Suprapubic skin (tissue), 4 donors: ENCODE data around the gene GALM.

ENCODE experiments used
- EP300 ChIP-seq: sonication (generic); formaldehyde crosslinking; IDR thresholded peaks from one replicate; pipeline ENCODE4 v1.6.1; 2017; ENCODE audit warnings: antibody characterized with exemption
- POLR2A ChIP-seq, 2 donors: fragments of 450-650 bp; IDR thresholded peaks; one replicate each; pipeline ENCODE4 v1.6.1; 2017; ENCODE audit warnings: antibody characterized with exemption in 2 of 2, mild to moderate bottlenecking in 2 of 2, moderate library complexity in 2 of 2
- POLR2AphosphoS5 ChIP-seq, 3 donors: sonication (generic); formaldehyde crosslinking; IDR thresholded peaks; one replicate each; pipeline ENCODE4 v1.6.1; 2017; ENCODE audit warnings: antibody characterized with exemption in 3 of 3
- TF ChIP-seq, protein P1 (sequence below), 2 donors: fragments of 200-600 bp in 1 of 2; fragments of 450-650 bp in 1 of 2; sonication (generic) in 1 of 2; IDR thresholded peaks; one replicate each; pipeline ENCODE4 v1.5.1; 2016 to 2019; ENCODE audit warnings: antibody characterized with exemption in 2 of 2, mild to moderate bottlenecking in 1 of 2, moderate library complexity in 1 of 2

GRCh38 chr2:38656866-38657480, 8.9 kb upstream of the GALM start:
- TF ChIP-seq POLR2A (IDR thresholded peaks at IDR 0.05) (no peak), EP300 (no peak), POLR2AphosphoS5 (IDR thresholded peaks at IDR 0.05) (no peak)
- TF ChIP-seq, protein P1, sequence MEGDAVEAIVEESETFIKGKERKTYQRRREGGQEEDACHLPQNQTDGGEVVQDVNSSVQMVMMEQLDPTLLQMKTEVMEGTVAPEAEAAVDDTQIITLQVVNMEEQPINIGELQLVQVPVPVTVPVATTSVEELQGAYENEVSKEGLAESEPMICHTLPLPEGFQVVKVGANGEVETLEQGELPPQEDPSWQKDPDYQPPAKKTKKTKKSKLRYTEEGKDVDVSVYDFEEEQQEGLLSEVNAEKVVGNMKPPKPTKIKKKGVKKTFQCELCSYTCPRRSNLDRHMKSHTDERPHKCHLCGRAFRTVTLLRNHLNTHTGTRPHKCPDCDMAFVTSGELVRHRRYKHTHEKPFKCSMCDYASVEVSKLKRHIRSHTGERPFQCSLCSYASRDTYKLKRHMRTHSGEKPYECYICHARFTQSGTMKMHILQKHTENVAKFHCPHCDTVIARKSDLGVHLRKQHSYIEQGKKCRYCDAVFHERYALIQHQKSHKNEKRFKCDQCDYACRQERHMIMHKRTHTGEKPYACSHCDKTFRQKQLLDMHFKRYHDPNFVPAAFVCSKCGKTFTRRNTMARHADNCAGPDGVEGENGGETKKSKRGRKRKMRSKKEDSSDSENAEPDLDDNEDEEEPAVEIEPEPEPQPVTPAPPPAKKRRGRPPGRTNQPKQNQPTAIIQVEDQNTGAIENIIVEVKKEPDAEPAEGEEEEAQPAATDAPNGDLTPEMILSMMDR (IDR thresholded peaks at IDR 0.05), result no peak
